GM15510 (cell line): Measurements from ENCODE around the gene TYSND1.

Experiments used
- POLR2A ChIP-seq: IDR thresholded peaks from 3 replicates; pipeline ENCODE4 v1.6.1; 2011; ENCODE audit warnings: borderline replicate concordance; ENCODE audit not compliant: insufficient read length; ENCODE audit errors: extremely low read depth

The TYSND1 gene

GRCh38 chr10:70146489-70147258 is at the start of gene TYSND1:
TSS of gene TYSND1 (minus strand) at chr10:70146700. CDS start at chr10:70146586, 114 bp downstream.
- peak; percentile 74 for TF ChIP-seq POLR2A

GRCh38 chr10:70193391-70193844 is 46.9 kb upstream of the TYSND1 start:
- TF ChIP-seq POLR2A = no peak

DNA sequence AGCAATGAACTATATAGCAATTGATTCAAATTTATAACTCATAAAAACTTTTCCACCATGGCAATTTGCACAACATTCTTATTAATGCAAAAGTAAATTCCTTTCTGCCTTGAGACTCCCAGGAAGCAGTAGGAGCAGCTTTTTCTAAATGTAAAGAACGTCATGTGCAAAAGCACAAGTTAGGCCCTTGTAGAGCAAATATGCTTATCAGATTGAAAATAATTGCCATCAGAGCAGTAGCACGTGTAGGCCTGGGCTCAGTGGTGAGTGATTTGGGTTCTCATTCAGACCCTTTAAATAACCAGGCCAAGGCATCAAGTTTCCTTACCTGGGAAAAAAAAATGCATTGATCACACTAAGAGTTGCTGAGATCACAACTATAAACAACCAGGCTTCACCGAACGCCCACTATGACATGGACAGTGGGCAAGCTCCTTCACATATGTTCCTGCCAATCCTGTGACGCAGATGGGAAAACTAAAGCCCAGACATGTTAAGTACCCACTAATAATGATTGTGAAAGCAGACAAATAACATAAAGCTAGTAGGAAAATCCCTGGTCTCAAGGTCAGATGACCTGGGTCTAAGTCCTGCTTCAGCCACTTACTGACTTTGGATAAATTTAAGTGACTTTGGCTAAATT is 45.9 kb upstream of the TYSND1 start:
- TF ChIP-seq POLR2A = no peak

DNA sequence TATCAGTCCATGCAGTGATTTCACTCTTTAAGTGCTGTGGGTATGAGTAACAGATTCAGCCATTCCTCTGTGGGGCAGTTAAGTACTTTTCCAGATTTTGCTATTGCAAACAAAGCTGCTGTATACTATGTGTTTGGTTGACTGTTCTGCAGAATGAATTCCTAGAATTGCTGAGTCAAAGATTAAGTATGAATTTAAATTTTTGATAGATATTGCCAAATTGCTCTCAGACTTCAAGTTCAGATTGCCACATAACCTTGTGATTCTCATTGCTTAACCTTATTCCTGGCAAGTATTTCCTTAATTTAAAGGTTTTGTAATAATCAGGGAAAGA is 45.4 kb upstream of the TYSND1 start:
- no peak for TF ChIP-seq POLR2A

DNA sequence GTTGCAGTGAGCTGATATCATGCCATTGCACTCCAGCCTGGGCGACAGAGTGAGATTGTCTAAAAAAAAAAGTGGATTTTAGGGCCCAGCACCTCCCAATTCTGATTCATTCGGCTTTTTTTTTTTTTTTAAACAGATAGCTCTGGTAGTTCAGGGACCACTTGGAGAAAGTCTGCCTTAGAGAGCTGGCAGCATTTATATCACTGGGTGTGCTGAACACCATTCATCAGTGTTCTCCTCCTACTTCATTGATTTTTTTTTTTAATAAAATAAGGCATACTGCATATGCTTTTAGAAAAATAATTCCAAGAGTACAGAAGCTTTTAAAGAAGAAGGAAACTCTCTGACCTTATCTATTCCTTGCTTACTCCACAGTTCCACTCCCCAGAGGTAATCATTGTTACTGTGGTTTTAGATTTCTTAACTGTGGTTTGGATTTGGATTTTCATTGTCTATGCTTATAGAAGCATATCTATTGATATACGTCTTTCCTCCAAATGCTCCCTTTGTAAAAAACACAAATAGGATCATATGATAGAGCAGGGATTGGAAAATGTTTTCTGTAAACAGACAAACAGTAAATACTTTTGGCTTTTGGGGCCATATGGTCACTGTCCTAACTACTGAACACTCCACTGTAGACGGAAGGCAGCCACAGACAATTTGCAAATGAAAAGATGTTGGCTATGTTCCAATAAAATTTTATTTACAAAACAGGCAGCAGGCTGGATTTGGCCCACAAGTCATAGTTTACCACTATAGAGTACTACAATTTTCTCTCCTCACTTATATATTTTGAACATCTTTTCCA is 44.9 kb upstream of the TYSND1 start:
- no peak for TF ChIP-seq POLR2A

DNA sequence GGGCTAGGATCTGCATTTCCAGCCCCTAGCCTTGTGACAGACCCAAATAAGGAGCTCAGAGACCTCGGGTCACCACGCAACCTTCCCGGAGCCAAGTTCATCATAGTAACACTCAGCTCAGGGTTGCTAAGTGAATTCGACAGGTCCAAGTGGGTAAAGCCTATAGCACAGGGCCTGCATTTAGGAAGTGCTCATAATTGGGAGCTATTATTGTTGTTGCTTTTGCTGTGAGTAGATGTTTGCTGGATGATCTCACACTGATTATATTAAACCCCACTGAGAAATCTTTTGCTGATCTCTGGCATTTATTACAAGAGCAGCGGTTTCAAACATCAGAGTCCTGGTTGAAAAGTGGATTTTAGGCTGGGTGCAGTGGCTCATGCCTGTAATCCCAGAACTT is 44.1 kb upstream of the TYSND1 start:
- TF ChIP-seq POLR2A = no peak

- TF ChIP-seq POLR2A = no peak
Observed at GRCh38 chr10:70190102-70190501, 43.6 kb upstream of the TYSND1 start.

- no peak for TF ChIP-seq POLR2A
Observed at GRCh38 chr10:70188768-70189167, 42.3 kb upstream of the TYSND1 start.

GRCh38 chr10:70186571-70186970 is 40.1 kb upstream of the TYSND1 start:
- TF ChIP-seq POLR2A = no peak

- no peak for TF ChIP-seq POLR2A
Observed at GRCh38 chr10:70186090-70186489, 39.6 kb upstream of the TYSND1 start.

GRCh38 chr10:70183304-70183703 is 36.8 kb upstream of the TYSND1 start:
- TF ChIP-seq POLR2A = no peak

DNA sequence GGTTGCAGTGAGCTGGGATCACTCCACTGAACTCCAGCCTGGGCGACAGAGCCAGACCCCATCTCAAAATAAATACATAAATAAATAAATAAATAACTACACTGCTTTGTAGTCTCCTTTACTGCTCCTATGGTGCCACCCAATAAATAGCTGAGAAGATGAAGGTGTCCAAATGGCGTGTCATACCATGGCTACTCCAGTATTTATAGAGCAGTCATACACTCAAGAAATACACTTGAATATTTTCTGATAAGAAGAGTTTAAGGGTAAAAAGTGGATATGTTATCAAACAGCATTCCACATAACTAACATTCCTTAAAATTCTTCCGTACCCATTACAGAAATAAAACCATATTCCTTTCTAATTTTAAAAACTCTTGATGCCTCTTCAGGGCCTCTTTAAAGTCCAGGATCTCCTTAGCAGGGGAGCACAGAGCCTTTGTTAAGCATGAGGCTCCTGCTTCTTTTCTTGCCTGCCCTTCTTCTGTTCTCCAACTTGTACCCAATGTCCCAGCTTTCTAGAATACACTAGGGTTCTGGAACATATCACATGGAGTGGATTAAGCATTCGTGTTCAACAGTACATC is 31.7 kb upstream of the TYSND1 start:
- no peak for TF ChIP-seq POLR2A

DNA sequence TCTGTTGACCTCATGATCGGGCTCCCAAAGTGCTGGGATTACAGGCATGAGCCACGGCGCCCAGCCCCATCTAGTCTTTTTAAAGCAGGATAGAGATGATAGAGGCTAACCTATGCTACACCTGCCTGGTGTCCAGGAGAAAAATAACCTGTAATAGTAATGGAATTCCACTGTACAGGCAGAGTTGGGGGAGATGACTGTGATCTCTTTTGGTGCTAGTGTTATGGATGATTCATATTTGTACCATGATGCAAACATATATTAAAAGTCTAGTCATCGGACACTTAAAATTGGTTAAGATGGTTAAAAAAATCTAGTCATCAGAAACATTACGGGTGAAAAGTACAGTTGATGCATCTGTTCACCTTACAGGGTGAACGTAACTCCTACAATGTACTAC is 29.9 kb upstream of the TYSND1 start:
- TF ChIP-seq POLR2A = no peak

GRCh38 chr10:70175516-70175915 is 29.0 kb upstream of the TYSND1 start:
- no peak for TF ChIP-seq POLR2A

DNA sequence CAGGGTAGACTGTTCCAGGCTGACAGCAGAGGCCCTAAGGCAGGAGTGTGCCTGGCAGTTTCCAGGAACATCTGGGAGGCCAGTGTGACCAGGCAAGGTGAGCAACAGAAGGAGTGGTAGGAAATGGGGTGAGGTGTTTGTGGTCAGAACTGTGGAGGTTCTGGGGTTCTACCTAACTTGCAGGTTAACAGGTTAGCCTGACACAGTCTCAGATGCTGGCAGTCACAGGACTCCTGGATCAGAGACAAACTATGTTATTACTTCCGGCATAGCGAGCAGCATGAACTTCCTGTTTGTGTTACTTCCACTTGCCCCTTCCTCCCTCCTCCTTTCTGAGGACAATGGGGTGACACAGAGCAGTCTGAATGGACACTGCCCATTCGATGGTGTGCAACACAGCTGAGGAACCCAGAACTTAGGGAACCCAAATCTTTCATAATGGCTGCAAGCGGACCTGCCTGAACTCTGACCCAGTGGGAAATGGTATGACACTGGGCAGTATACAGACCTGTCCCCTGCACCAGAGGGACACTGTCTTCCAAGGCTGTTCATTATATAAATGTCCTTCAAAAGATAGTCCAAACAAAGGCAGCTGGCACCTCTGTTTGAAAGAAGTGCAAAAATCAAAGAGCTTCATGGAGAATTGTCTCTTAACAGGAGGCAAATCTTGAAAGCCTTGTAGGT is 27.7 kb upstream of the TYSND1 start:
- peak; percentile 24 for TF ChIP-seq POLR2A

DNA sequence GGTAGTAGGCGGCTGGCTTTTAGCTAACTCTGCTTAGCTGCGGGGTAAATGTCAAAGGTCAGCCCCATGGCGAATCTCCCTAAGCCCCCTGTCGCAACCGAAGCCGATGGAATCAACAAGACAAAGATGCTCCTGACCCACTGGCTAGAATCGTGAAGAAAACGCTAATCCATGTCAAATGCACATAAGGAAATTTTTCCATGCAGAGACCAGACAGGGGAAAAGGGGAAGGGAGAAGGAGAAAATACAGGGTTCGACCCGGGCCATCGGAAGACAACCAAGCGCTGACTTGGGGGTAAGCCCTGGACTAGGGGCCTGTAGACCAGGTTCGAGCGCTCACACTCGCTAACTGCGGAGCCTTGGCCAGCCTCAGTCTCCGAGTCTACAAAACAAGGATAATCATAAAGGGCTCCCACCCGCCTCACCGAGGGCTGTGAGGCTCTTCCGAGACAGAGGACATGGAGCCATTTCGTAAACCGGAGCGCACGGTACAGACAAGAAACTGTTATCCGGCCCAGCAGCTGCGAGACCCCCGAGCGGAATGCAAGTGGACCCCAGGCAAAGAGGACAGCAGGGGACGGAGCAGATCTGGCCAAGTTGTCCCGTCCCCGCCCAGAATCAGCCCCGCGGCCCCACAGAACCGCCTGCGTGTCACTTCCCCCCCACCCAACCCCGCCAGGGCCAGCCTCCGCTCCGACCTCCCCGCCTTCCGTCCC is 23.3 kb upstream of the TYSND1 start:
- no peak for TF ChIP-seq POLR2A
